Activated T-cell treated with anti-CD3 and anti-CD28 coated beads for 4 hours (primary cell): ENCODE results near the gene PRKCI.
"Not testable (repeated sequence)": the region's sequence is repeated elsewhere in the genome, so short reads cannot be mapped to it uniquely, and the experiment has no call there.

ENCODE experiments used
- DNase-seq: peaks from one replicate; pipeline ENCODE4 v3.0.0-alpha.2; 2020

PRKCI gene

GRCh38 chr3:170301405-170301804 lies 79.2 kb downstream of the PRKCI start:
- no peak for DNase-seq

DNA sequence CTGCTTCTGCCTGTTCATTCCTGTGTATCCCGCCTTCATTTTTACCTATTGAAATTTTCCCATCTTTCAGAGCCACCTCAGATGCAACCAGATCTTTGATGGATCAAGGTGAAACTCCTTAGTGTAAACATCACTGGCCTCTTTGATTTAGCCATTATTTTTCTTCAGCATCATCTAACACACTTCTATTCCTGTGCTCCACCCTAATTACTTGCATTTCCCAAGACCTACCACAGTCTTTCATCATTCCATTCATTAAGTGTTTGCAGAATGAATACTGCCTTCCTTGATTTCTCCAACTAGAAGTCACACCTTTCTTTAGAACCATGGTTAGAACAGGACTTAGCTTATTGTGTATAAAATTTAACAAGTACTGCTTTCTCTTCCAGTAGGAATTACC lies 79.8 kb downstream of the PRKCI start:
- no peak for DNase-seq

- DNase-seq = no peak
Measured at GRCh38 chr3:170306015-170306414, 83.8 kb downstream of the PRKCI start.

- no peak for DNase-seq
Measured at GRCh38 chr3:170307671-170308405, 85.6 kb downstream of the PRKCI start.

DNA sequence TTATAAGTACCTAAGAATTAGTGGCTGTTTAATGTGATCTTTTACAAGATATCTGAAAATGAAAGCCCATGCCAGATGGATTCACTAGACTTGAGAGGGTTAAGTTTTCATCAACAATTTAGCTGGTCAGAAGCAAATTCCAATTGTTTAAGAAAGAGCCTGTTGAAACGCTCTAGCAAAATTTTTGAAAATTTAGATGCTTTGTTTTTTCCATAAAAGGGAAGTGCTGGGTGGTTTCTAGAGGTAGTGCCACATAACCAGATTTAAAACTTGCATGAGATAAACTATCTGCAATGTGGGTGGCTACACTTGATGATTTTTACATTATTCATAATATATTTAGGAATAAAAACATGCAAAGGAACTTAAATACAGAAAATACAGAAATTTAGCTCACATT lies 86.8 kb downstream of the PRKCI start:
- DNase-seq = no peak

DNA sequence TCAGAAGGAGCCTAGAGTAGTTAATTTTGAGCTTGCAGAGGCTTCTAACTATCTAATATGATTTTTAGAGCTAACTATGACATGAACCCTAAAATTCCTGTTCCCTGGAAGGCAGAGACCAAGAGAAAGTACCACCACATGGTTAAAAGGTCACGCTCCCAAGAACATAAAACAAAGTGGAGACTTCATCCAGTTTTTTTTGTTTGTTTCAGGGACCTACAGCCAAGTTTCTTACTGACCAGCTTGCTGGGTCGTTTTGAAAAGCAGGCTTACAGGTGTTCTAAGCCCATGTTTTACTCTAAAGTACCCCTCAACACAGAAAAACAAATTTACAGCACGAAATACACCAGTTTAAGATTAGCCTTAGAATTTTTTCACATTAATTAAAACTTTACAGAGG lies 95.7 kb downstream of the PRKCI start:
- no peak for DNase-seq

GRCh38 chr3:170320461-170321121 lies 98.4 kb downstream of the PRKCI start:
- no peak for DNase-seq

DNA sequence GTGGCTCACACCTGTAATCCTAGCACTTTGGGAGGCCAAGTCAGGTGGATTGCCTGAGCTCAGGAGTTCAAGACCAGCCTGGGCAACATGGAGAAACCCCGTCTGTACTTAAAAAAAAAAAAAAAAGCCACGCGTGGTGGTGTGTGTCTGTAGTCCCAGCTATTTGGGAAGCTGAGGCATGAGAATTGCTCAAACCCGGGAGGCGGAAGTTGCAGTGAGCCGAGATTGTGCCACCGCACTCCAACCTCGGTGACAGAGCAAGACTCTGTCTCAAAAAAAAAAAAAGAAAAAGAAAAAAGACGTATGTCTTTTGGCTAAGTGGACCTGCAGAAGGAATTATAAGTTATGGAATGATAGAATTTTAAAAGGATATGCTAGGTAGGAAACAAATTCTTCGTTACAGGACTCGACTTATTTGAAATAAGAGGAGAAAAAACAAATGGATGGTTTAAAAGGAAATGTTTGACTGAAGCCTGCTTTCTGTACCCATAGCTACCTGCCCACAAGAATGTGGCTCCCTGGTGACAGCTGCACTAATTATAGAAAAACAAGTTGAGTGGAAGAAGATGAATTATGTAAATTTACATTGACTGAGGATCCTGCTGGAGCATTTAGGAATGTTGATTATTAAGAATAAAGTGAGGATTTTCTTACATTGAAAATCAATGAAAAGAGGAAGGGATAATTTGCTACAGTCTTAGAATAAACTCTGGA lies 99.3 kb downstream of the PRKCI start:
- DNase-seq = no peak

DNA sequence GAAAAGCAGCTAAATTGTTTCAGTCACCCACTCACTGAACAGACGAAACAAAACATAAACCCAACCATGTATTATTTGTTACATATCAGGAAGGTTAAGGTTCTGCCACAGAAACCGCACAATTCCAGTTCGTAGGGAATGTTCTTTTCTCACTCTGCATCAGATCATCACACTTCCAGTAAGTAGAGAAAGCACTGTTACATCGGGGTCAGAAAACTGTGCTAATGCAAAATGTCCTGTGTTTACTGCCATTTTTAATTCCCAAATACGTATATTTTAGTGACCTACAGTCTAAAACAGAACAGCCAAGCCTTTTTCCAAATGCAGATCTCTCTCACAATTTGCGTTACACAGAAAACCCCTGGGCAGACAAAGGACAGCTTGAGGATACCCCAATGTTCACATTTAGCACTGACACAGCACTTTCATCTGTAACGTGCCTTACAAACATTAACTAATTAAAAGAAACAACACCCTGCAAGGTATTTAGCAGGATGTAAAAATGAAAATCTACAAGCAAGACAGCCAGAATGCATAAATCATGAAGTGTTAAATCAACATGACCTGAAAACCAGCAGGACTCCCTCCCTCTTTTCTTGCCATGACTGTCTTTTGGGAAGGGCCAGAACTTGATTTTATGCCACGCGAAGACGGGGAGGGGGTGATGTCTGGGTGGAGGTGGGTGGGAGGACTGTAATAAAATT lies 100.5 kb downstream of the PRKCI start:
- DNase-seq = no peak

DNA sequence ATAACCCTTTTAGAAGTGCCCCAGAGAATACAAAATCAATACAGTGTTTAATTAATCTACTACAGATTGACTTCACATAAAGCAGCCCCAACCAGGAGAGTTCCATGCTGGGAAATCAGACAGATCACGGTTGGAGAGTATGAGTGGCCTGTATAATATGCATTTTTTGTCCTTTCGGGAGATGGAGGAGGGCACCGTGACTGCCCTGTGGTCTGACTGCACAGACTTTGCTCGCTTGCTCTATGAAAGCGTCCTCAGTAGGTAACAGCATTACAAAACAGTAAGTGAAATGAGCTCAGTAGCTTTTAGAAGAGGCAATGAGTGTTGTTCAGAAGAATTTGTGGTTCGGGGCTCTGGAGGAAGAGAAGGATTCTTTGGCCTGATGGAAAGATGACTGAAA lies 101.1 kb downstream of the PRKCI start:
- DNase-seq = no peak

DNA sequence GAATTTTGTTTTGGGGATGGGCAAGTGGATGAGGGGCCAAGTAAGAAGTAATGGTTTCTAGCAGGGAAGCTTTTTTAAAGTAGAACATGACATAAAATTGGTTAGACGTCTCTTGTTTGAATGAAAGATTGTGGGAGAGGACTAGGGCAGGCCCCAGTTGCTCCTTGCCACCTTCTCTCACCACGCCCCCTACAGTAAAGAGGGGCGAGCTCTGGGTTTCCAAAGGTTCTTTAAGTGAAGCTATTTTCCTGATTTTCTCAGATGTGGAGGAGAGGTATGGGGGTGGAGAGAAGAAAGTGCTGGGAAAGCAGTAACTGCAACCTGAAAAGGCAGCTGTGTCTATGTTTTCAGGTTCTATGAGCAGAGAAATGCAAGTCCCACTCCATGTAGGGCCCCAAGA lies 102.7 kb downstream of the PRKCI start:
- no peak for DNase-seq

DNA sequence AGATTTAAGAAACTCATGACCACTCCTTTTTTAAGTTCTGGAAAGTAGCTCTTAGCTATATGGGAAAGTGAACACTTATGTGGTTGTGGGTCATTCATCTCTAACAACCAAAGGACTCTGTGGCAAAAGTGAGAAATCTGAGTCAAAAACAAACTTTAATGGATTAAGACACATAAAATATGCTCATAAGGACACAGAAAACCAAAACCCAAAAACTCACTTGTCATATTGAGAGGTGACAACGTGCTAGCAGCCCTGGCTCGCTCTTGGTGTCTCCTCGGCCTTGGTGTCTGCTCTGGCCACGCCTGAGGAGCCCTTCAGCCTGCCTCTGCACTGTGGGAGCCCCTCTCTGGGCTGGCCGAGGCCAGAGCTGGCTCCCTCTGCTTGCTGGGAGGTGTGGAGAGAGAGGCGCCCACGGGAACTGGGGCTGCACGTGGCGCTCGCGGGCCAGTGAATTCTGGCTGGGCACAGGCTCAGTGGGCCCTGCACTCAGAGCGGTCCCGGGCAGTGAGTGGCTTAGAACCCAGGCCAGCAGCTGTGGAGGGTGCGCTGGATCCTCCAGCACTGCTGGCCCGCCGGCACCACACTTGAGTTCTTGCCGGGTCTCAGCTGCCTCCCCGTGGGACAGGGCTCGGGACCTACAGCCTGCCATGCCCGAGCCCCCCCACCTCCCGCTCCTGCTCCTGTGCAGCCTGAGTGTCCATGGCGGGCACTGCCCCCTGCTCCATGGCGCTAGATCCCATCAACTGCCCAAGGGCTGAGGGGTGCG lies 105.0 kb downstream of the PRKCI start:
- DNase-seq = no peak

- not testable (repeated sequence) for DNase-seq
Measured at GRCh38 chr3:170327868-170328548, 105.8 kb downstream of the PRKCI start.

GRCh38 chr3:170330366-170330765 lies 108.1 kb downstream of the PRKCI start:
- DNase-seq = no peak

DNA sequence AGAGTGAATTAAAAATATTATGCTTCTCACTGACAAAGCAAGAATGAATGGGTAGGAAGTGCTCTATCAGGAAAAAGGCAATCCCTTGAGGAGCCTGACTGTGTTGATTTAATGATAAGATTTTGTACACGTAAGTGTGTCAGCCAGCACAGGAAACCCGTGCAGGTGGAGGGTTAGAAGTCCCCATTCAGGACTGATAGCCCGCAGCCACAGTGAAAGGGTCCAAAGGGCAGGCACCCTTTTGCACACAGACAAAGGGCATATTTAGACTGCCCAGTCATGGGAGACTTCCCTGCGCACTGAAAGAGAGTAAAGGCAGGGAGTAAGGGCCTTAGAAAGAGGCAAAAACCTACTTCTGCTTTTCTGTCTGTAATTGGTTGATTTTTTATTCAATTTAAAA lies 108.9 kb downstream of the PRKCI start:
- no peak for DNase-seq

- DNase-seq = no peak
Measured at GRCh38 chr3:170337420-170337819, 115.2 kb downstream of the PRKCI start.

GRCh38 chr3:170338690-170339340 lies 116.6 kb downstream of the PRKCI start:
- no peak for DNase-seq

- not testable (repeated sequence) for DNase-seq
Measured at GRCh38 chr3:170342273-170342672, 120.0 kb downstream of the PRKCI start.

DNA sequence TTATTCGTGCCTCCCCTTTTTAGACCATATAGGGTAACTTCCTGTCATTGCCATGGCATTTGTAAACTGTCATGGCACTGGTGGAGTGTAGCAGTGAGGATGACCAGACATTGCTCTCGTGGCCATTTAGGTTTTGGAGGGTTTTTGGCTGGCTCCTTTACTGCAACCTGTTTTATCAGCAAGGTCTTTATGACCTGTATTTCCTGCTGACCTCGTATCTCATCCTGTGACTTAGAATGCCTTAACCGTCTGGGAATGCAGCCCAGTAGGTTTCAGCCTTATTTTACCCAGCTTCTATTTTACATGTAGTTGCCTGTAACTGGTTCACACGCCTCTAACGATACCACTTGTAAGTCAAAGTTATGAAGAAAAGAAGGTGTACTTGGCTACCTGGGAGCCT lies 121.6 kb downstream of the PRKCI start:
- not testable (repeated sequence) for DNase-seq

- DNase-seq = no peak
Measured at GRCh38 chr3:170344971-170345370, 122.7 kb downstream of the PRKCI start.
